Osteocyte (in vitro differentiated cells): ENCODE results near the gene FANK1. TPM values are rescaled to one million over a fixed set of nuclear protein-coding genes. Genes with fewer than 3 reads are reported as not detected.

Experiments used
- DNase-seq: peaks from one replicate; pipeline ENCODE4 v3.0.0; 2021; ENCODE audit warnings: mixed read lengths; ENCODE audit not compliant: unreplicated experiment; ENCODE audit errors: extremely low spot score
- H3K27ac Mint-ChIP-seq: one replicate; pipeline ENCODE4 v1.8.0; 2021; ENCODE audit warnings: mild to moderate bottlenecking, mixed read lengths; ENCODE audit not compliant: unreplicated experiment
- H3K27me3 Mint-ChIP-seq: one replicate; pipeline ENCODE4 v1.8.0; 2021; ENCODE audit warnings: mixed read lengths; ENCODE audit not compliant: unreplicated experiment
- H3K36me3 Mint-ChIP-seq: one replicate; pipeline ENCODE4 v1.8.0; 2021; ENCODE audit warnings: mixed read lengths; ENCODE audit not compliant: unreplicated experiment
- H3K4me1 Mint-ChIP-seq: one replicate; pipeline ENCODE4 v1.8.0; 2021; ENCODE audit warnings: mixed read lengths; ENCODE audit not compliant: unreplicated experiment
- H3K4me3 Mint-ChIP-seq: one replicate; pipeline ENCODE4 v1.8.0; 2021; ENCODE audit warnings: mild to moderate bottlenecking, moderate library complexity, mixed read lengths; ENCODE audit not compliant: unreplicated experiment
- H3K9me3 Mint-ChIP-seq: one replicate; pipeline ENCODE4 v1.8.0; 2021; ENCODE audit warnings: mixed read lengths; ENCODE audit not compliant: unreplicated experiment
- CTCF ChIP-seq: fragments of 200-600 bp; sonication (generic); IDR thresholded peaks from 2 replicates; pipeline ENCODE4 v1.5.0; 2021; ENCODE audit warnings: antibody characterized with exemption, mild to moderate bottlenecking, moderate library complexity
- total RNA-seq: library from RNA; stranded (reverse); gene quantifications from 2 replicates; pipeline ENCODE4 v1.2.1, GENCODE V29; 2021

The FANK1 gene
- total RNA-seq, 1 donor from 2014 or later = 2.0 TPM

GRCh38 chr10:125850766-125851731 is 45.3 kb upstream of the FANK1 start:
- no peak for TF ChIP-seq CTCF
- H3K9me3 Mint-ChIP-seq = no peaks in the 10 kb centered on the region
- no peak overlapping the region for H3K4me3 Mint-ChIP-seq
- no peak overlapping the region for H3K27ac Mint-ChIP-seq
- peaks cover 36% of the 10 kb centered on the region for H3K36me3 Mint-ChIP-seq
- DNase-seq = no peak
- H3K4me1 Mint-ChIP-seq = no peaks in the 10 kb centered on the region
- no peaks in the 10 kb centered on the region for H3K27me3 Mint-ChIP-seq

GRCh38 chr10:125852487-125852886 is 43.9 kb upstream of the FANK1 start:
- Mint-ChIP-seq H3K4me1 (no peaks in the 10 kb centered on the region), H3K4me3 (no peak overlapping the region), H3K36me3 (peaks cover 37% of the 10 kb centered on the region), H3K27me3 (no peaks in the 10 kb centered on the region), H3K9me3 (no peaks in the 10 kb centered on the region), H3K27ac (no peak overlapping the region)
- no peak for TF ChIP-seq CTCF
- DNase-seq = no peak

GRCh38 chr10:125857185-125857760 is 39.1 kb upstream of the FANK1 start:
- no peak for DNase-seq
- no peak overlapping the region for H3K27ac Mint-ChIP-seq
- no peak for TF ChIP-seq CTCF
- H3K4me1 Mint-ChIP-seq = no peaks in the 10 kb centered on the region
- H3K9me3 Mint-ChIP-seq = no peaks in the 10 kb centered on the region
- peaks cover 24% of the 10 kb centered on the region for H3K36me3 Mint-ChIP-seq
- no peak overlapping the region for H3K4me3 Mint-ChIP-seq
- no peaks in the 10 kb centered on the region for H3K27me3 Mint-ChIP-seq

GRCh38 chr10:125859128-125859817 is 37.1 kb upstream of the FANK1 start:
- H3K27me3 Mint-ChIP-seq = no peaks in the 10 kb centered on the region
- no peaks in the 10 kb centered on the region for H3K4me1 Mint-ChIP-seq
- H3K4me3 Mint-ChIP-seq = no peak overlapping the region
- no peak for DNase-seq
- no peaks in the 10 kb centered on the region for H3K9me3 Mint-ChIP-seq
- TF ChIP-seq CTCF = no peak
- peaks cover 15% of the 10 kb centered on the region for H3K36me3 Mint-ChIP-seq
- H3K27ac Mint-ChIP-seq = no peak overlapping the region

DNA sequence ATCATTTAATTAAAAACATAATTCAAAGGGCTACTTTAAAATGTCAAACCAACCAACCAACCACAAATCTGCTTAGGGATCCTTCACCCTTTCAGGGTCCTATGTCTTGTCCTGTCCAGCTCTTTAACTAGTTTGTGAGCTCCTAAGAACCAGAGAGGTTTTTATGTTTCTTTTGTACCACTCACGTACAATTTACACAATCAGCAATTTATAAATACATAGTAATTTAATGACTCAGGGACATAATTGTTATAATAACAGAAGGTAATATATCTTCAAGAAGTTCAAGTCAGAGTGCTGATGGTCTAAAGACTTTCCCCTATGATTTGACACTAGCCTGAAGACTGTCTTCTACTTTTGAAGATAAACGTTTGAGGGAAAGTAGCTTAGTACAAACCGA is 31.2 kb upstream of the FANK1 start:
- peaks cover 12% of the 10 kb centered on the region for H3K36me3 Mint-ChIP-seq
- no peaks in the 10 kb centered on the region for H3K4me1 Mint-ChIP-seq
- DNase-seq = no peak
- TF ChIP-seq CTCF = no peak
- no peak overlapping the region for H3K4me3 Mint-ChIP-seq
- H3K27ac Mint-ChIP-seq = no peak overlapping the region
- no peaks in the 10 kb centered on the region for H3K27me3 Mint-ChIP-seq
- no peaks in the 10 kb centered on the region for H3K9me3 Mint-ChIP-seq
